Activated naive CD8-positive, alpha-beta T cell (primary cell): ENCODE measurements around the gene STAM2.
A peak's percentile ranks its signal among the peaks of the same experiment; 100 is the strongest.
"Not testable (repeated sequence)": the region's sequence is repeated elsewhere in the genome, so short reads cannot be mapped to it uniquely, and the experiment has no call there.

Experiments used
- H3K27ac Mint-ChIP-seq: one replicate; pipeline ENCODE4 v1.8.0; 2021; ENCODE audit warnings: mixed read lengths
- H3K27me3 Mint-ChIP-seq: one replicate; pipeline ENCODE4 v1.8.0; 2021; ENCODE audit warnings: mixed read lengths
- H3K36me3 Mint-ChIP-seq: one replicate; pipeline ENCODE4 v1.8.0; 2021; ENCODE audit warnings: mixed read lengths
- H3K4me1 Mint-ChIP-seq: one replicate; pipeline ENCODE4 v1.8.0; 2021; ENCODE audit warnings: low read depth, mixed read lengths
- H3K4me3 Mint-ChIP-seq: one replicate; pipeline ENCODE4 v1.8.0; 2021; ENCODE audit warnings: mild to moderate bottlenecking, mixed read lengths
- H3K9me3 Mint-ChIP-seq: one replicate; pipeline ENCODE4 v1.8.0; 2021; ENCODE audit warnings: low read depth, mixed read lengths

STAM2 gene

DNA sequence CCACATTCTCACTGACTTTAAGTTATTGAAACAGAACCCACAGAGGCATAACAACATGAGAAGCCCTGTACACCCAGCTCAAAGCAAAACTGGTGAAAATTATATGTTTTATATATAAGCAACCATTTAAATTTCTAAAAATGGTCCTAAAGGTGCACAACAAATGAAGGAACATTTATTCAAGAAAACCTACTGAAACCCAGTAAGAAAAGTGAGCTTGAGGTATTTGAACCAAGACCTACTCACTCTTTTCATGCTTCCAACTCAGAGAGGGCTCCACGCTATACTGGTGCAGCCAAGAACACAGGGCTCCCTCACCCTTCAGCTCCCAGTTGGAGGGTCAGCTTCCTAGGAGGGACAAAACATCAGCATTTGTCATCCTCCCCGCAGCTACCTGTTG is 74.6 kb downstream of the STAM2 start:
- Mint-ChIP-seq H3K36me3 (no peaks in the 10 kb centered on the region), H3K9me3 (no peaks in the 10 kb centered on the region), H3K27me3 (peaks cover 35% of the 10 kb centered on the region), H3K27ac (no peak overlapping the region), H3K4me3 (no peak overlapping the region), H3K4me1 (peaks cover 15% of the 10 kb centered on the region)

DNA sequence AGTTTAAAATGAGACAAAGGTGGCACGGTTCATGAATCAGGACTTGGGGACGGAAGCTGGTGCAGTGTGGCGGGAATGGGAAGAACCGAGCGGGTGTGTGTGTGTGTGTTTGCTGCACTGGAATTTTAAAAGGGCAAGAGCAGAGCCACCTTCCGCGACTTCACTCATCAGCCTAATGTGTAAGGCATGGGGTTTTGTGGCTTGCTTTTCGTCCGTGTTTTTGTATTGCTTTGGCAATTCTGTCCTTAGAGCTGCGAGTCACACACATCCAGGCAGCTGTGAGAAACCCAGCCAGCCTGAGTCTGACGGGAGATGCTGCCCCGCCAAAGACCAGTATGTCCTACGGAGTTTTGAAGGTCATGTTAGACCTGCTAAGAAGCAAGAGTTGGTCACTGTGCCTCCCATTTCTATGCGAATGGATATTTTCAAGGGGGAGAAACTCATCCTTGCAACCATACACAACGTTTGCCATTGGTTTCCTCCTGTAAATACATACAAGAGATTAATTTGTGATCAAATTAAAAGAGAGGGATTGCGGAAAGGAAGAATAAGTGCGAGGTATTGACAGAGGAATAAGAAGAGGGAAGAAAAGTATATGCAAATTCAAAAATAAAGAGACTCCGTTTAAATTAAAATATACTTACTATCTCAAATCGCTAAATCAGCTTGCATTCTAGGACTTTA is 76.1 kb downstream of the STAM2 start:
- peak overlapping the region; percentile 58 for H3K27ac Mint-ChIP-seq
- H3K4me1 Mint-ChIP-seq = peaks cover 15% of the 10 kb centered on the region
- H3K9me3 Mint-ChIP-seq = no peaks in the 10 kb centered on the region
- H3K27me3 Mint-ChIP-seq = peaks cover 34% of the 10 kb centered on the region
- H3K36me3 Mint-ChIP-seq = no peaks in the 10 kb centered on the region
- H3K4me3 Mint-ChIP-seq = peak overlapping the region; percentile 90

GRCh38 chr2:152098496-152099366 is 76.8 kb downstream of the STAM2 start, which contains the start of gene CACNB4:
Gene CACNB4, minus strand, starts transcription at chr2:152099044.
- Mint-ChIP-seq H3K4me1 (peaks cover 15% of the 10 kb centered on the region), H3K27ac (peak within 1 kb of the TSS; percentile 58), H3K36me3 (no peaks in the 10 kb centered on the region), H3K9me3 (no peaks in the 10 kb centered on the region), H3K4me3 (peak within 1 kb of the TSS; percentile 90), H3K27me3 (peaks cover 28% of the 10 kb centered on the region)

GRCh38 chr2:152097801-152098495 is 77.6 kb downstream of the STAM2 start:
- Mint-ChIP-seq H3K27me3 (peaks cover 28% of the 10 kb centered on the region), H3K9me3 (no peaks in the 10 kb centered on the region), H3K4me1 (peaks cover 15% of the 10 kb centered on the region), H3K4me3 (peak overlapping the region; percentile 86), H3K27ac (no peak overlapping the region), H3K36me3 (no peaks in the 10 kb centered on the region)

GRCh38 chr2:152097290-152097800 is 78.2 kb downstream of the STAM2 start:
- Mint-ChIP-seq H3K27ac (no peak overlapping the region), H3K36me3 (no peaks in the 10 kb centered on the region), H3K27me3 (peaks cover 28% of the 10 kb centered on the region), H3K9me3 (no peaks in the 10 kb centered on the region), H3K4me1 (peaks cover 15% of the 10 kb centered on the region), H3K4me3 (peak overlapping the region; percentile 86)

- Mint-ChIP-seq H3K27me3 (peaks cover 18% of the 10 kb centered on the region), H3K9me3 (no peaks in the 10 kb centered on the region), H3K4me3 (no peak overlapping the region), H3K4me1 (peaks cover 15% of the 10 kb centered on the region), H3K27ac (no peak overlapping the region), H3K36me3 (no peaks in the 10 kb centered on the region)
These were observed 80.4 kb downstream of the STAM2 start for GRCh38 chr2:152095146-152095545.

- peaks cover 9% of the 10 kb centered on the region for H3K4me1 Mint-ChIP-seq
- H3K36me3 Mint-ChIP-seq = no peaks in the 10 kb centered on the region
- H3K27ac Mint-ChIP-seq = no peak overlapping the region
- no peaks in the 10 kb centered on the region for H3K9me3 Mint-ChIP-seq
- H3K27me3 Mint-ChIP-seq = peaks cover 10% of the 10 kb centered on the region
- H3K4me3 Mint-ChIP-seq = no peak overlapping the region
These were observed 81.5 kb downstream of the STAM2 start for GRCh38 chr2:152094014-152094413.

GRCh38 chr2:152093464-152093863 is 82.1 kb downstream of the STAM2 start:
- Mint-ChIP-seq H3K4me3 (no peak overlapping the region), H3K36me3 (no peaks in the 10 kb centered on the region), H3K4me1 (peaks cover 9% of the 10 kb centered on the region), H3K27me3 (peaks cover 10% of the 10 kb centered on the region), H3K27ac (no peak overlapping the region), H3K9me3 (no peaks in the 10 kb centered on the region)

- no peak overlapping the region for H3K27ac Mint-ChIP-seq
- H3K4me1 Mint-ChIP-seq = peaks cover under 1% of the 10 kb centered on the region
- no peaks in the 10 kb centered on the region for H3K36me3 Mint-ChIP-seq
- H3K4me3 Mint-ChIP-seq = no peak overlapping the region
- H3K9me3 Mint-ChIP-seq = no peaks in the 10 kb centered on the region
- peaks cover under 1% of the 10 kb centered on the region for H3K27me3 Mint-ChIP-seq
These were observed 83.5 kb downstream of the STAM2 start for GRCh38 chr2:152092095-152092494.

DNA sequence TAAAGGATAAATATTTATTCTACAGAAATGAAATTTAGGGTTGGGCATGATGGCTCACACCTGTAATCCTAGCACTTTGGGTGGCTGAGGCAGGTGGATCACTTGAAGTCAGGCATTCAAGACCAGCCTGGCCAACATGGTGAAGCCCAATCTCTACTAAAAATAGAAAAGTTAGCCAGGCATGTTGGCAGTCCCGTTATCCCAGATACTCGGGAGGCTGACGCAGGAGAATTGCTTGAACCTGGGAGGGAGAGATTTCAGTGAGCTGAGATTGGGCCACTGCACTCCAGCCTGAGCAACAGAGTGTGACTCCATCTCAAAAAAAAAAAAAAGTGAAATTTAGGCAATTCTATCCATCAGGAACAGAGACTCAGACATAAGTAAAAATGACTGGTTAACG is 84.8 kb downstream of the STAM2 start:
- not testable (repeated sequence) for H3K36me3 Mint-ChIP-seq, H3K4me3 Mint-ChIP-seq, H3K27me3 Mint-ChIP-seq, H3K9me3 Mint-ChIP-seq, H3K4me1 Mint-ChIP-seq, H3K27ac Mint-ChIP-seq

- H3K4me1 Mint-ChIP-seq = no peaks in the 10 kb centered on the region
- H3K36me3 Mint-ChIP-seq = no peaks in the 10 kb centered on the region
- H3K27ac Mint-ChIP-seq = no peak overlapping the region
- H3K9me3 Mint-ChIP-seq = no peaks in the 10 kb centered on the region
- no peaks in the 10 kb centered on the region for H3K27me3 Mint-ChIP-seq
- H3K4me3 Mint-ChIP-seq = no peak overlapping the region
These were observed 86.3 kb downstream of the STAM2 start for GRCh38 chr2:152089238-152089637.

GRCh38 chr2:152088006-152088405 is 87.6 kb downstream of the STAM2 start:
- Mint-ChIP-seq H3K9me3 (no peaks in the 10 kb centered on the region), H3K4me1 (no peaks in the 10 kb centered on the region), H3K27me3 (no peaks in the 10 kb centered on the region), H3K36me3 (no peaks in the 10 kb centered on the region), H3K27ac (no peak overlapping the region), H3K4me3 (no peak overlapping the region)

GRCh38 chr2:152086231-152086630 is 89.3 kb downstream of the STAM2 start:
- Mint-ChIP-seq H3K27me3 (no peaks in the 10 kb centered on the region), H3K9me3 (no peaks in the 10 kb centered on the region)

GRCh38 chr2:152084076-152084475 is 91.5 kb downstream of the STAM2 start:
- no peaks in the 10 kb centered on the region for H3K4me1 Mint-ChIP-seq

More at GRCh38 chr2:152086231-152086630, 89.3 kb downstream of the STAM2 start:
- H3K4me1 Mint-ChIP-seq = no peaks in the 10 kb centered on the region
- H3K27ac Mint-ChIP-seq = no peak overlapping the region
- no peak overlapping the region for H3K4me3 Mint-ChIP-seq
- H3K36me3 Mint-ChIP-seq = peaks cover 3% of the 10 kb centered on the region

More at GRCh38 chr2:152084076-152084475, 91.5 kb downstream of the STAM2 start:
- Mint-ChIP-seq H3K27me3 (no peaks in the 10 kb centered on the region), H3K27ac (no peak overlapping the region), H3K9me3 (peaks cover 6% of the 10 kb centered on the region), H3K4me3 (no peak overlapping the region), H3K36me3 (peaks cover 3% of the 10 kb centered on the region)
